Esophagus (tissue), 2 donors: ENCODE results near the gene MT1A. TPM values are rescaled to one million over a fixed set of nuclear protein-coding genes. Genes with fewer than 3 reads are reported as not detected.

Experiments used
- polyA plus RNA-seq, 2 donors: library from polyadenylated mRNA; stranded (reverse); fragments of 200-250 nt; gene quantifications; one replicate each; pipeline ENCODE4 v1.2.3, GENCODE V29; 2013
- donor health status: healthy with polysubstance abuse.
- donor health status: Bipolar disorder and iron deficiency.

MT1A gene
- polyA plus RNA-seq, 2 donors = 9.8 to 10.3 TPM

Other genes with a start within 250 kb of the MT1A start
- 10 to 100 TPM; 57.3 to 62.5 TPM for gene AMFR, start 213.1 kb upstream of the MT1A start, polyA plus RNA-seq
- gene NUDT21, start 187.3 kb upstream of the MT1A start, polyA plus RNA-seq = 10 to 100 TPM; 29.5 to 40.1 TPM
- gene OGFOD1, start 187.1 kb upstream of the MT1A start, polyA plus RNA-seq = 10 to 100 TPM in 1 of 2 donors, 1 to 10 TPM in 1; 9.9 to 16.8 TPM
- 10 to 100 TPM; 24.2 to 29.0 TPM for gene BBS2, start 118.6 kb upstream of the MT1A start, polyA plus RNA-seq
- gene MT4, start 73.6 kb upstream of the MT1A start, polyA plus RNA-seq = 1 to 10 TPM; 1.3 to 7.4 TPM
- under 1 TPM; 0.67 to 0.96 TPM for gene MT3, start 49.1 kb upstream of the MT1A start, polyA plus RNA-seq
- gene MT2A, start 30.1 kb upstream of the MT1A start, polyA plus RNA-seq = 100 to 1,000 TPM; 264 to 473 TPM
- 100 to 1,000 TPM; 232 to 268 TPM for gene MT1E, start 12.9 kb upstream of the MT1A start, polyA plus RNA-seq
- gene MT1M, start 6.0 kb upstream of the MT1A start, polyA plus RNA-seq = 1 to 10 TPM; 4.0 to 9.1 TPM
- gene MT1B, start 13.2 kb downstream of the MT1A start, polyA plus RNA-seq = under 1 TPM in 1 of 2 donors, not detected in 1; 0.68 TPM
- gene MT1F, start 19.3 kb downstream of the MT1A start, polyA plus RNA-seq = 10 to 100 TPM; 11.0 to 11.2 TPM
- gene MT1G, start 29.4 kb downstream of the MT1A start, polyA plus RNA-seq = 100 to 1,000 TPM; 459 to 751 TPM
- gene MT1H, start 31.1 kb downstream of the MT1A start, polyA plus RNA-seq = 10 to 100 TPM; 32.9 to 63.3 TPM
- gene MT1X, start 43.8 kb downstream of the MT1A start, polyA plus RNA-seq = 1,000 to 10,000 TPM; 1,462 to 1,505 TPM
- 10 to 100 TPM; 36.0 to 38.0 TPM for gene NUP93, start 91.5 kb downstream of the MT1A start, polyA plus RNA-seq
- under 1 TPM; 0.04 to 0.06 TPM for gene SLC12A3, start 226.5 kb downstream of the MT1A start, polyA plus RNA-seq